NCI-H128 (cell line): Measurements from ENCODE around the gene ITGA1.
"Not testable (repeated sequence)": the region's sequence is repeated elsewhere in the genome, so short reads cannot be mapped to it uniquely, and the experiment has no call there.

Experiments used
- DNase-seq: peaks from one replicate; lab custom pipeline; 2025; ENCODE audit not compliant: unreplicated experiment; lab: John Stamatoyannopoulos, UW

ITGA1 gene

GRCh38 chr5:52827815-52828214 lies 40.1 kb downstream of the ITGA1 start:
- no peak for DNase-seq

GRCh38 chr5:52829664-52830063 lies 41.9 kb downstream of the ITGA1 start:
- DNase-seq, result no peak

- DNase-seq, result no peak
Measured at GRCh38 chr5:52830650-52831049, 42.9 kb downstream of the ITGA1 start.

GRCh38 chr5:52831786-52832511 lies 44.2 kb downstream of the ITGA1 start:
- DNase-seq, result no peak

- DNase-seq, result no peak
Measured at GRCh38 chr5:52834320-52834719, 46.6 kb downstream of the ITGA1 start.

- DNase-seq, result no peak
Measured at GRCh38 chr5:52837068-52837467, 49.4 kb downstream of the ITGA1 start.

- no peak for DNase-seq
Measured at GRCh38 chr5:52837591-52838001, 49.9 kb downstream of the ITGA1 start.

- no peak for DNase-seq
Measured at GRCh38 chr5:52838326-52839015, 50.8 kb downstream of the ITGA1 start.

GRCh38 chr5:52839285-52839684 lies 51.6 kb downstream of the ITGA1 start:
- no peak for DNase-seq

GRCh38 chr5:52840277-52841050 lies 52.7 kb downstream of the ITGA1 start:
- DNase-seq, result no peak

- no peak for DNase-seq
Measured at GRCh38 chr5:52841114-52841513, 53.4 kb downstream of the ITGA1 start.

- DNase-seq, result no peak
Measured at GRCh38 chr5:52842111-52842510, 54.4 kb downstream of the ITGA1 start.

GRCh38 chr5:52844885-52845284 lies 57.2 kb downstream of the ITGA1 start:
- no peak for DNase-seq

- DNase-seq, result no peak
Measured at GRCh38 chr5:52846182-52846842, 58.6 kb downstream of the ITGA1 start.

- not testable (repeated sequence) for DNase-seq
Measured at GRCh38 chr5:52848688-52849087, 61.0 kb downstream of the ITGA1 start.

GRCh38 chr5:52849544-52849943 lies 61.8 kb downstream of the ITGA1 start:
- DNase-seq, result no peak

- DNase-seq, result no peak
Measured at GRCh38 chr5:52853650-52854049, 65.9 kb downstream of the ITGA1 start.

GRCh38 chr5:52854301-52854700 lies 66.6 kb downstream of the ITGA1 start:
- no peak for DNase-seq

- DNase-seq, result no peak
Measured at GRCh38 chr5:52854949-52855348, 67.2 kb downstream of the ITGA1 start.

- DNase-seq, result no peak
Measured at GRCh38 chr5:52856564-52856963, 68.8 kb downstream of the ITGA1 start.

GRCh38 chr5:52859628-52860027 lies 71.9 kb downstream of the ITGA1 start:
- no peak for DNase-seq
